ENCODE results near the gene RINL.
A peak's percentile ranks its signal among the peaks of the same experiment; 100 is the strongest.
"Not testable (repeated sequence)": the region's sequence is repeated elsewhere in the genome, so short reads cannot be mapped to it uniquely, and the experiment has no call there.

RINL gene

GRCh38 chr19:38830039-38830733, 47.9 kb downstream of the RINL start:
- no peak overlapping the region for H3K4me3 ChIP-seq (ENCODE audit: low read depth, low read length)
- TF ChIP-seq, protein P1, sequence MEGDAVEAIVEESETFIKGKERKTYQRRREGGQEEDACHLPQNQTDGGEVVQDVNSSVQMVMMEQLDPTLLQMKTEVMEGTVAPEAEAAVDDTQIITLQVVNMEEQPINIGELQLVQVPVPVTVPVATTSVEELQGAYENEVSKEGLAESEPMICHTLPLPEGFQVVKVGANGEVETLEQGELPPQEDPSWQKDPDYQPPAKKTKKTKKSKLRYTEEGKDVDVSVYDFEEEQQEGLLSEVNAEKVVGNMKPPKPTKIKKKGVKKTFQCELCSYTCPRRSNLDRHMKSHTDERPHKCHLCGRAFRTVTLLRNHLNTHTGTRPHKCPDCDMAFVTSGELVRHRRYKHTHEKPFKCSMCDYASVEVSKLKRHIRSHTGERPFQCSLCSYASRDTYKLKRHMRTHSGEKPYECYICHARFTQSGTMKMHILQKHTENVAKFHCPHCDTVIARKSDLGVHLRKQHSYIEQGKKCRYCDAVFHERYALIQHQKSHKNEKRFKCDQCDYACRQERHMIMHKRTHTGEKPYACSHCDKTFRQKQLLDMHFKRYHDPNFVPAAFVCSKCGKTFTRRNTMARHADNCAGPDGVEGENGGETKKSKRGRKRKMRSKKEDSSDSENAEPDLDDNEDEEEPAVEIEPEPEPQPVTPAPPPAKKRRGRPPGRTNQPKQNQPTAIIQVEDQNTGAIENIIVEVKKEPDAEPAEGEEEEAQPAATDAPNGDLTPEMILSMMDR (conservative IDR thresholded peaks at IDR 0.05; ENCODE audit: low read depth, low read length), result no peak
- peak; percentile 47 for DNase-seq (ENCODE audit: low read depth)

GRCh38 chr19:38829203-38829602, 48.9 kb downstream of the RINL start:
- H3K4me3 ChIP-seq (ENCODE audit: low read depth, low read length), result not testable (repeated sequence)
- TF ChIP-seq, protein P1 (conservative IDR thresholded peaks at IDR 0.05; ENCODE audit: low read depth, low read length), result peak; percentile 6
- peak; percentile 75 for DNase-seq (ENCODE audit: low read depth)

DNA sequence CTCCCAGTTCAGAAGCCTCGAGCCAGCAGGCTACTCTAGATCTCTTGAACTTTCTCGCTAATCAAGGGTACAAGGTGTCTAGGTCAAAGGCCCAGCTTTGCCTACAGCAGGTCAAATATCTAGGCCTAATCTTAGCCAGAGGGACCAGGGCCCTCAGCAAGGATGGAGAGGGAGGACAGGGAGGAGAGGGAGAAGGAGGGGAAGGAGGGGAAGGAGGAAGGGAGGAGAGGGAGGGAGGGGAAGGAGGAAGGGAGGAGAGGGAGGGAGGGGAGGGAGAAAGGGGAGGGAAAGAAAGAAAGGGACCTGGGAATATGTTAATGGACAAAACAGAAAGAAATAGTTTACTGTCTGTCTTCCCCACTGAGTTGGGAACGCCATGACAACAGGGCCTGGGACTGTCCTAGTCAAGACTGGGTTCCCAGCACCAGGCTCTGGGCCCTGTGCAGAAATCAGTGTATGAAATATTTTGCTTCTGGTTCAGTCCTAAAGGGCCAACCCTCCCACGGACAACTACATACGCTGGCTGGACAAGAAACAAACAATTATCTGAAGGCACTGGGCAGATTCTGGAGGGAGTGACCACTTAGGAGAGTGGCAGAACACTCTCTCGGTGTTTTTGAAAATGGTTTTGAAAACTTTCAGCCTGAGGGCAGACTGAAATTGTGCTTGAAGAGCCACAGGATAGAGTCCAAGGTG, 51.1 kb downstream of the RINL start:
- TF ChIP-seq, protein P1 (conservative IDR thresholded peaks at IDR 0.05; ENCODE audit: low read depth, low read length), result no peak
- no peak overlapping the region for H3K4me3 ChIP-seq (ENCODE audit: low read depth, low read length)
- DNase-seq (ENCODE audit: low read depth), result no peak

GRCh38 chr19:38825936-38826335, 52.1 kb downstream of the RINL start:
- not testable (repeated sequence) for H3K4me3 ChIP-seq (ENCODE audit: low read depth, low read length); DNase-seq (ENCODE audit: low read depth)

DNA sequence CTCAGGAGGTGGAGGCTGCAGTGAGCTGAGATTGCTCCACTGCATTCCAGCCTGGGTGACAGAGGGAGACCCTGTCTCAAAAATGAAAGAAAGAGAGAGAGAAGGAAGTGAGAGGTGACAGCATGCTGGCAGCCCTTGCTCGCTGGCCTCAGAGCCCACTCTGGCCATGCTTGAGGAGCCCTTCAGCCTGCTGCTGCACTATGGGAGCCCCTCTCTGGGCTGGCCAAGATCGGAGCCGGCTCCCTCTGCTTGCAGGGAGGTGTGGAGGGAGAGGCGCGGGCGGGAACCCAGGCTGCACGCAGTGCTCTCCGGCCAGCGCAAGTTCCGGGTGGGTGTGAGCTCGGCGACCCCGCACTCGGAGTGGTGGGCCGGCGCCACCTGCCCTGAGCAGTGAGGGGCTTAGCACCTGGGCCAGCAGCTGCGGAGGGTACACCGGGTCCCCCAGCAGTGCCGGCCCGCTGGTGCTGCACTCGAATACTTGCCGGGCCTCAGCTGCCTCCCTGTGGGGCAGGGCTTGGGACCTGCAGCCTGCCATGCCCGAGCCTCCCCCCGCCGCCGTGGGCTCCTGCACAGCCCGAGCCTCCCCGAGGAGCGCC, 56.7 kb downstream of the RINL start:
- not testable (repeated sequence) for H3K4me3 ChIP-seq (ENCODE audit: low read depth, low read length); DNase-seq (ENCODE audit: low read depth)

- H3K4me3 ChIP-seq (ENCODE audit: low read depth, low read length), result no peak overlapping the region
- DNase-seq (ENCODE audit: low read depth), result no peak
- TF ChIP-seq, protein P1 (conservative IDR thresholded peaks at IDR 0.05; ENCODE audit: low read depth, low read length), result no peak
These were observed 58.7 kb downstream of the RINL start for GRCh38 chr19:38819231-38819920.
